Myocyte (in vitro differentiated cells): ENCODE results near the gene PNMT. TPM values are rescaled to one million over a fixed set of nuclear protein-coding genes. Genes with fewer than 3 reads are reported as not detected.
"Not testable (repeated sequence)": the region's sequence is repeated elsewhere in the genome, so short reads cannot be mapped to it uniquely, and the experiment has no call there.

Source experiments
- DNase-seq: peaks from one replicate; pipeline ENCODE4 v3.0.0-alpha.2; 2012; ENCODE audit warnings: low read depth
- total RNA-seq: library from RNA; depleted of rRNA; stranded (reverse); fragments of >200 nt; gene quantifications from 2 replicates; pipeline ENCODE4 v1.2.3, GENCODE V29; 2014

PNMT gene
- total RNA-seq, 1 donor from 2014 or later: 0.96 TPM

DNA sequence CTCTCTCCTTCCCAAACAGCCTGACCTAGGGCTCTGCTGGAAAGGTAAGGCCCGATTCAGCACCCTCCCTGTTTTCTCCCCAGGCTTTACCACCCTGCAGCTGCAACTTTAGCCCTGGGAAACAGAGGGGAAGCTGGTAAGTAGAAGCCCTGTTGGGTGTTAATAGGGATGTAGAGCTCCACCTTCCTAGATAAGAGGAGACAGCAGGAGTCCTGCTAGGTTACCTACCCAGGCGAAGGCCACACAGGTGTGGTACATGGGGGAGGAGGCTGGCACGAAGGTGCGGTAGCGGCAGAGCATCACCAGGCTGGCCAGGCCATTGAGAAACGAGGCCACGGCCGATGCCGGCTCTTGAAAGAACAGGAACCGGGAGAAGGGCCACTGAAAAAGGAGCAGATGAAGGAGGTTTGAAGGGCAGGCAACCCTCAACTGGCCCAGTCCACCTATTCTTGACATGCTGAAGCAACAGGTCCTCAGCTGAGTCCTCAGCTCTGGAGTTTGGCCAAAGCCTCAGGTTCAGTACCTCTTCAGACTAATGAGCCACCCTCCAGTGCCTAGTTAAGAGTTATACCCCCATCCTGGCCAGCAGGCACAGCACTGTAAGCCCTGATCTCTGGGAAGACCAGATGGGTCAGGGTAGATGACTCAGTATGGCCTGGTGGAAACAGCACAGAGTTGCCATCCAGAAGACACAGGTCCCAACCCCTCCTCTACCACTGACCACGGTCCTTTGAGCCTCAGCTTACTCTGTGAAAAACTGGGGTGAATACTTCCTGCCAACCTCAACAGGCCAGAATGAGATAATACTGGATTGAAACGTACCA is 16.3 kb downstream of the PNMT start:
- DNase-seq: no peak

DNA sequence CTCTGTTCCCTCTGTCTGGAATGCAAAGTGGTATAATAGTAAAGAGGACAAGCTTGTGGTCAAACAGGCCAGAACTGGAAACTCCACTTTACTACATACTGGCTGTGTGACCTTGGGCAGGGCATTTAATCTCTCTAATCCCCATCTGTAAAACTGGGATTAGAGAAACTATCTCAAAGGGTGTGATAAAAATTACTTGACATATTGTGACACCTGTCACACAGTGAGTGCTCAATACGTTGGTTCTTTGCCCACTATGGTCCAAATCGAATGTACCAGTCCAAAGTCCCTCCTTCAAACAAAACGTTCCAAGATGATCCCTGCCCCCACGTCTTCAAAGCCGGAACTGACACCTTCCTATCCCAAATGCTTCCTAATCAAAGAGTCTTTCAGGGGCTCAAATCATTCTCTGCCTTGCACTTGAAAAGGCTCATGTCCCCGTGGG is 18.9 kb downstream of the PNMT start:
- DNase-seq: no peak

DNA sequence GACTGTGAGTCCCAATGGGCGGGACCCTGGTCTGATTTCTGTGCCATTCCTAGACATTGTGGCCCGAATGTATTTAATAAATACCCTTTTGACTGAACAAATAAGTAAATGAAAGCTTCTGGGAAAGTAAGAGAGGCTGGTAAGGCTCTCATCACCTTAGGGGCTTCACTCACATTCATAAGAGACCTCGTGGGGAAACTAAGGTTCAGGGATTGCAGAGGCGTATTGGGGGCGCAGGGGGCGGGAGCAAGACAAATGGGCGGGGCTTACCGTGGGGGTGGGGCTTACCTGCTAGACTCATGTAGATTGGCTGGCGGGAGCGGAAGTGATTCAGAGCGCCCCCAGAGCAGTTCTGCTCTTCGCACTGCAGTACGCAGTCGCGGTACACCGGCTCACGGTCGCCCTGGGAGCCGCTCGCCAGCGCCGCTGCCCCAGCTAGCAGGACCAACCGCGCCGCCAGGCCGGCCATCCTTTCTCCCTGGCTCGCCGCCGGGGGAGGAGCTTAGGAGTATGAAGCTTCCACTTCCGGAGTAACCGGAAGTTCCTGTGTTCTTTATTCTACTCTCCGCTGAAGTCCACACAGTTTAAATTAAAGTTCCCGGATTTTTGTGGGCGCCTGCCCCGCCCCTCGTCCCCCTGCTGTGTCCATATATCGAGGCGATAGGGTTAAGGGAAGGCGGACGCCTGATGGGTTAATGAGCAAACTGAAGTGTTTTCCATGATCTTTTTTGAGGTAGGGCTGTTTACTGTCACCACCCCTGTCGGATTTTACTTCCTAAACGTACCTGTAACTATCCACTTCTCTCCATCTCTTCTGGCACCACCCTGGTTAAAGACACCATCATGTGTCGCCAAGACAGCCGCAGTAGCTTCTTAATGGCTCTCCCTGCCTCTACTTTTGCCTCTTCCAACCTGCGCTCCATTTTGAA is 19.6 kb downstream of the PNMT start, which contains the start of gene PGAP3:
Gene PGAP3, minus strand, starts transcription at position 512 of the 929 bp plus-strand sequence. Its CDS starts 43 bp downstream, at position 469.
- DNase-seq: peak; percentile 92

DNA sequence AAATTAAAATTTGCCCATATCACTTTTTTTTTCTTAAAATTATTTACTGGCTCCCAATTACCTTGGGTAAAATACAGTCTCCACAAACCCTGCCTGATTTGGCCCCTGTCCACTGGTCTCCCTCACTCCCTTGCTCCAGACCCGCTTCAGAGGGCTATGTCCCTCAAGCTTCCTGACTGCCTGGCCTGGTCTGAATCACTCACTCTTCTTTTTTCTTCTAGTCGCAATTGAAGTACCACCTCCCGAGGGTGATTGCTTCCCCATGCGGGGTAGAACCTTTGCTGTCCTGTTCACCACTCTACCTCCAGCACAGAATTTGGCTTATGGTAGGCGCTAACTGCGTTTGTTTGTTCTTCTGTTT is 20.2 kb downstream of the PNMT start:
- no peak for DNase-seq

DNA sequence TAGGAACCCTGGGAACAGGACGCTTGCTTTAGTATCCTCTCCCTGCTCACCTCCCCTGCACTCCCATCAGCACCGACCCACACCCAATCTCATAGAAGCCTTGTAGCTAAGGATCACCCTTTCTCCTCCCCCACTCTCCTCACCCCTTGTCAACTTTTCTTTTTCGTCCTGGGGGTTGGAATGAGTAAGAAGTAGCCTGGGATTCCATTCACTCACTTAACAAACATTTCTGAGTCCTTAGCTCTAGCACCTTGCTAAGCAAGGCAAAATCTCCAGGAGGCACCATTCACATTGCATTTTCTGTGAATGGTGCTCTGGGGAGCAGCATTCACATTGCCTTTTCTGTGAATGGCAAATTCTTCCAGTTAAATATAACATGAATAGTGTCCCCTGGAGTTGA is 20.7 kb downstream of the PNMT start:
- DNase-seq: no peak

DNA sequence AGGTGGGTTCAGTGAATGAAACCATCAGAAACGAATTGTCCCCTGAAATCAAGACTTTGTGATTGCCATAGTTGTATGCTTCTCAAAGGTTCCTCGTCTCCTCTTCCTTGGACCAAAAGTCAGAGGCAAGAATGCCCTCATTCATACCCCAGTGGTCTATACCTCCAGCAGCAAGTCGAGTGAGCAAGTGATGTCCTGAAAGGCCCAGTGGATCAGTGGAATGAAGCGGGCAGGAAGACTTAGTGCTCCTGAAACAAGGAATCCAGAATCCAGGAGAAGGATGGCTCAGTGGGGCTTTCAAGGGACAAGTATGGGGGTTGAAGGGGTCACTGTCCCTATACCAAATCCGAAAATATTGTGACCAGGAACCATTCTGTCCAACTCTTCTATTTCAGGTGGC is 26.3 kb downstream of the PNMT start:
- DNase-seq: no peak

DNA sequence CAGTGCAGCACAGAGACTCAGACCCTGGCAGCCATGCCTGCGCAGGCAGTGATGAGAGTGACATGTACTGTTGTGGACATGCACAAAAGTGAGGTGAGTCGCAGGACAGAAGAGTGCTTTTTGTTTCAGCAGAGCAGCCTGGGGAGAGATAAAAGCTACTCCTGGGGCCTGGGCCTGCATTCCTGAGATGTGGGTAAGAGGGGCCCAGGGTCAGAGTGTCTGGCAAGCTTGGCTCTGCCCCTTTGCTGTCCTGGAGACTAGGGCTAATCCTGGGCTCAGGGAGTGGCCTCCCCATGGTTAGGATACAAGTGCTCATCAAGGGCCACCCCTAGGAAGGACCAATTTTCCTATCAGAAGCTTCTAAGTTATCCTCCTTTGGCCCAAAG is 26.8 kb downstream of the PNMT start:
- DNase-seq: no peak

DNA sequence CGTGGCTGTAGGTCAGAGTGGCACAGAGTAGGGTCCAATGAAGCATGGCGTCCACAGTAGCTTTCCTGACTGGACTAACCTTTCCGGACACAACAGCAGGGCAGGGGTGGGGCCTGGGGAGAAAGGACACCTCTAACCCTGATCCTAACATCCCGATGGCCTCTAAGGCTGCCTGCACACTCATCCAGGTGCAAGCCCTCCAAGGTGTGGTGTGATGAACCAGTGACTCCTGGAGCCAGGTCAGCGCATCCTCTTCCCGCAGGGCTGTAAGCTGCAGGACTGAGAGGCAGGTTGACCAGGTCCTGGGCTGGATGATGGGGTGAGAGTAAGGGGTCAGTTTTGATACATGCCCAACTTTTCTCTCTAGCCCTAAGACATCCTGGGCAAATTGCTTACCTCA is 28.5 kb downstream of the PNMT start:
- DNase-seq: no peak

DNA sequence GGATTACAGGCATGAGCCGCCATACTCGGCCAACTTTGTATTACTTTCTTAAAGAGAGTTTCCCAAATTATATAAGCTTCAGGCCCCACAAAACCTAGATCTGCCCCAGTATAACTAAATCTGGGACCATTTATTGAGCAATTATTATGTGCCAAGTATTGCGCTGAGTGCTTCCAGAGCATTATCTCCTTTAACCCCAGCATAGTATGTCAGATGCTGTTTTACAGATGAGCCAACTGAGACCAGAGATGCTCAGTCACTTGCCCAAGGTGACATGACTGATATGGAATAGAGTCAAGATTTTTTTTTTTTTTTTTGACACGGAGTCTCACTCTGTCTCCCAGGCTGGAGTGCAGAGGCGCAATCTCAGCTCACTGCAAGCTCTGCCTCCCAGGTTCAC is 29.7 kb downstream of the PNMT start:
- DNase-seq: no peak

DNA sequence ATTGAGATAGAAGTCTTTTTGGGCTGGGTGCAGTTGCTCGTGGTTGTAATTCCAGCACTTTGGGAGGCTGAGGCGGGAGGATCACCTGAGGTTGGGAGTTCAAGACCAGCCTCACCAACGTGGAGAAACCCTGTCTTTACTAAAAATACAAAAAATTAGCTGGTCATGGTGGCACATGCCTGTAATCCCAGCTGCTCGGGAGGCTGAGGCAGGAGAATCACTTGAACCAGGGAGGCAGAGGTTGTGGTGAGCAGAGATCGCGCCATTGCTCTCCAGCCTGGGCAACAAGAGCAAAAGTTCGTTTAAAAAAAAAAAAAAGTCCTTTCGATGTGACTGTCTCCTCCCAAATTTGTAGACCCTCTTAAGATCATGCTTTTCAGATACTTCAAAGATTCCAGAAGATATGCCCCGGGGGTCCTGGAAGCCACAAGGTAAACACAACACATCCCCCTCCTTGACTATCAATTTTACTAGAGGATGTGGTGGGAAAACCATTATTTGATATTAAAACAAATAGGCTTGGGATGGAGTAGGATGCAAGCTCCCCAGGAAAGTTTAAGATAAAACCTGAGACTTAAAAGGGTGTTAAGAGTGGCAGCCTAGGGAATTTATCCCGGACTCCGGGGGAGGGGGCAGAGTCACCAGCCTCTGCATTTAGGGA is 31.0 kb downstream of the PNMT start:
- DNase-seq: not testable (repeated sequence)

DNA sequence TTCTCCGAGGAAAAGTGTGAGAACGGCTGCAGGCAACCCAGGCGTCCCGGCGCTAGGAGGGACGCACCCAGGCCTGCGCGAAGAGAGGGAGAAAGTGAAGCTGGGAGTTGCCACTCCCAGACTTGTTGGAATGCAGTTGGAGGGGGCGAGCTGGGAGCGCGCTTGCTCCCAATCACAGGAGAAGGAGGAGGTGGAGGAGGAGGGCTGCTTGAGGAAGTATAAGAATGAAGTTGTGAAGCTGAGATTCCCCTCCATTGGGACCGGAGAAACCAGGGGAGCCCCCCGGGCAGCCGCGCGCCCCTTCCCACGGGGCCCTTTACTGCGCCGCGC is 31.5 kb downstream of the PNMT start, which contains the start of gene ERBB2:
Gene ERBB2, plus strand, starts transcription at position 247 of the 330 bp plus-strand sequence. CDS start 175 bp downstream, outside the sequence.
- DNase-seq: peak; percentile 85

DNA sequence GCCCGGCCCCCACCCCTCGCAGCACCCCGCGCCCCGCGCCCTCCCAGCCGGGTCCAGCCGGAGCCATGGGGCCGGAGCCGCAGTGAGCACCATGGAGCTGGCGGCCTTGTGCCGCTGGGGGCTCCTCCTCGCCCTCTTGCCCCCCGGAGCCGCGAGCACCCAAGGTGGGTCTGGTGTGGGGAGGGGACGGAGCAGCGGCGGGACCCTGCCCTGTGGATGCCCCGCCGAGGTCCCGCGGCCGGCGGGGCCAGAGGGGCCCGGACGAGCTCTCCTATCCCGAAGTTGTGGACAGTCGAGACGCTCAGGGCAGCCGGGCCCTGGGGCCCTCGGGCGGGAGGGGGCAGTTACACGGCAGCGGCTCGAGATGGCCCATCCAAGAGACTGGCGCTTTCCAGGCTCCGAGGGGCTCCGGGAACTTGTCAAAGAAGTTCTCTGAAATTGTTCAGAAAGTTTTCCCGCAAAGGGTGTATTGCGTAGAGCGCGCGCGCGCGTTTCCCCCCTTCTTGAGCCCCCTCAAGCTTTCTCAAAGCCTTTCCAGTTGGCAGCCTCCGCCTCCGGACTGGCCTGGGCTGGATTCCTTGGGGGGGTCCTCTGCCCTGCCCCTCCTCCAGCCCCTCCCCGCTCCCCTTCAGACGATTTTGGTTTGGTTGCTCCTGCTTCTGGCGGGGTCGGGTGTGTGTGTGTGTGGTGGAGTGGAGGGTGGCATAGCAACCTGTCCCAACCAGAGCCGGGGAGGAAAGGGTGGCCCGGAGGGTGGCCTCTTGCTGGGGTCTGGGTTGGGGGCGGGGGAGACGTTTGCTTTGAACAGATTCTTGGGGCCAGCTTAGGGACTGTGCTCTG is 32.1 kb downstream of the PNMT start:
- peak; percentile 43 for DNase-seq

DNA sequence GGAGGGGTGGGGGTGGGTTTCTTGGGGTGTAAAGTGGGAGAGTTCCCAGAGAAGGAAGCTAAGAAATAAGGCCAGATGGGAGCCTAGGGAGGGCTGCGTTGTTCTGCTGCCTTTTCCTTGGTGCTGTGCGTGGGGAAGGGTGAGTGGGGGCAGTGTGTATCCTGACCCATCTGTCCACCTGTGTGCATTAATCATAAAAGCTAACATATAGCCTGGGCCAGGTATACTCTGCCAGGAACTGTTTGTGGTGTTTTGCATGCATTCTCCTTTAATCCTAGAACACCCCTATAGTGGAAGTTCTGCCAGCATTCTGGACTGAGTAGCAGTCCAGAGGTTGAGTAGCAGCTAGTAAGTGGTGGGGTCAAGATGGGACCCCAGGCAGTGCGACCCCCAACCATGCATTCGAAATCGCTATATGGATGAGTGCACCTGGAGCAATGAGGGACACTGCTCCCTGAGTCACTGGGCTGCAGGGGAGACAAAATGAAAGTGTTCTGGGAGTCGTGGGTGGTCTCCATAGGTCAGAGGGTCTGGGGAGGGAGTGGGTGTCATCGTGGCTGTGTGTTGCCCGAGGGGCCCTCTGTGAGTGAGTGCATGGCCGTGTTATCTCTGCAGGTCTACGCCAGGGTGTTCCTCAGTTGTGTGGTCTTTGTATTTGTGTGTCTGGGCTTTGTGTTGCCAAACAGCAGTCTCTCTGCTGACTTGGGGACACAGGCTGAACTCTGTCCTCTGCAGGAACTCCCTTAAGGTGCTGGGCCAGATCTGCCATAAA is 32.9 kb downstream of the PNMT start:
- DNase-seq: no peak

DNA sequence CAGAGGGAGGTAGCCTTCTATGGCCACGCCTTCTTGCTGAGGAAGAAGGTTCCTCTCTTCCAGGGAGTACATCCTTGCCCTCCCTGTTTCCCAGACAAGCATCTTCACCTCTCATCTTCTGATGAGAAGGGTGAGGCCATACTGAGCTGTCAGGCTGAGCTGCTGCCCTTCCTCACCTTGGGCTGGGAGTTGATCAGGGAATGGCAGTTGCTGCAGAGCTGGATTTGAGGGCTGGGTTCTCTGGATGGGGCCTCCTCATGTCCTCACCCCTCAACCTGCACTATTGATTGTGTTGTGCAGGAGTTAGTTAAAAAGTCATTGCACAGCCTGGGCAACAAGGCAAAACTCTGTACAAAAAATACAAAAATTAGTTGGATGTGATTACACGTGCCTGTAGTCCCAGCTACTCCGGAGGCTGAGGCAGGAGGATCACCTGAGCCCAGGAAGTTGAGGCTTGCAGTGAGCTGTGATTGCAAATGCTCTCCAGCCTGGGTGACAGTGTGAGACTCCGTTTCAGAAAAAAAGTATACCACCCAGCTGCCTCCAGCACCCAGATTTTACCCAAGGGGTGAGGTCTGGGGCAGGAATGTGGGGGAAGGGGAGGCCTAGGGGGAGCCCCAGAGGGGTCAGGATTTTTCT is 33.6 kb downstream of the PNMT start:
- DNase-seq: no peak

DNA sequence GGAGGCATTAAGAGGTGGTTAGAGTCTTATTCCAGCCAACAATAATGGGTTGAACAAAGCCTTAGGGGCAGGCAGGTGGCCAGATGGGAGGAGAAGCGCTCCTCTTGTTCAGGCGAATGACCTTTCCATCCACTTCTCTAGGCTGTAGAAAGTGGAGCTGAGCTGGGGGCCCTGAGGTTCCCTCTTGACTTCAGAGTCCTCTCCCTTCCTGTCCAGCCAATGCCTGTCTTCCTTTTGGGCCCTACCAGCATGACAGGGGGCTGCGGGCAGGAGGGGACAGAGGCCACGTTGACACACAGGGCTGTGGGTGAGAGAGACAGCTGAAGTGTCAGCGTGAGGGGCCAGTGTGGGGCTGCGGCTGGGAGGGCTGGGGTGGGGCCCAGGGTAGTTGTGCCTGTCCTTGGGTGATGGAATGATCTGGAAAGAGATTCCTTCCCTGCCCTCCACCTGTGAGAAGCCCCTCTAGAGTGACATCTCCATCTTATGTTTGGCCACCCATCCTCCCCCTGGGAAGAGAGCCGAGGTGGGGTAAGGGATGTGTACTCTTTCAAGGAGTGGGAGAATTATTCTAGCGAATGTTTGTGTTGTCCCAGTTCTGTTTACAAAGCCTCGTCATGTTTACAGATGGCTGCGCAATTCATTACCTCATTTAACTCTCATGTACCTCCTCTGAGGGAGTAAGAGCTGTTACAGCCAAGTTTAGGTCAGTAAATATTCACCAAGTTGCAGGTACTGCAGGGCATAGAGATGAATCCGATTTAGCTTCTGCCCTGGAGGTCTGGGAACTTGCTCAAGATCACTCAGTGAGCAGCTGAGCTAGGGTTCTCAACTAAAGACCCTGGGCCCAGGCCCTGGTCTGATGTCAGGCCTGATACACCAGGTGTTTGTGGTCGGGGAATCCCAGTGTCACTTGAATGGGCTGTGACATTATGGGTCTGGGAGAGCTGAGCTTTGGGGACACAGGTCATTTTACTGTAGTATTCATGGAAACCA is 34.9 kb downstream of the PNMT start:
- peak; percentile 91 for DNase-seq

DNA sequence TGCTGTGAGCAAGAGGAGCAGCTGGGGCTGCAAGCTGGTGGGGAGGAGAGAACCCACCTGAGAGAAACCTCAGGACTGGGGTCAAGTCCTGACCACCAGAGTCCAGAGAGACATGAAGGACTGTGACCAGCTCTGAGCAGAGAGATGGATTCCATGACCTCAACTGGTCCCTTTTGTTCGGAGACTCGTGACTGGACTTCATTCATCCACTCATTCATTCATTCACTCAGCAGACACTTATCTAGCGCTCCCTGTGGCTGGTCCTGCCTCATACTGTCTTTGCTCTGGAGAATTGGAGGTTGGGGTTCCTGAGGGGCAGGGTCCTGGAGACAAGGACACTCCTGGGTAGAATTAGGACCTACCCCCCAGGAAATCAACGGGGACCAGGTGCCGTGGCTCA is 35.7 kb downstream of the PNMT start:
- no peak for DNase-seq

DNA sequence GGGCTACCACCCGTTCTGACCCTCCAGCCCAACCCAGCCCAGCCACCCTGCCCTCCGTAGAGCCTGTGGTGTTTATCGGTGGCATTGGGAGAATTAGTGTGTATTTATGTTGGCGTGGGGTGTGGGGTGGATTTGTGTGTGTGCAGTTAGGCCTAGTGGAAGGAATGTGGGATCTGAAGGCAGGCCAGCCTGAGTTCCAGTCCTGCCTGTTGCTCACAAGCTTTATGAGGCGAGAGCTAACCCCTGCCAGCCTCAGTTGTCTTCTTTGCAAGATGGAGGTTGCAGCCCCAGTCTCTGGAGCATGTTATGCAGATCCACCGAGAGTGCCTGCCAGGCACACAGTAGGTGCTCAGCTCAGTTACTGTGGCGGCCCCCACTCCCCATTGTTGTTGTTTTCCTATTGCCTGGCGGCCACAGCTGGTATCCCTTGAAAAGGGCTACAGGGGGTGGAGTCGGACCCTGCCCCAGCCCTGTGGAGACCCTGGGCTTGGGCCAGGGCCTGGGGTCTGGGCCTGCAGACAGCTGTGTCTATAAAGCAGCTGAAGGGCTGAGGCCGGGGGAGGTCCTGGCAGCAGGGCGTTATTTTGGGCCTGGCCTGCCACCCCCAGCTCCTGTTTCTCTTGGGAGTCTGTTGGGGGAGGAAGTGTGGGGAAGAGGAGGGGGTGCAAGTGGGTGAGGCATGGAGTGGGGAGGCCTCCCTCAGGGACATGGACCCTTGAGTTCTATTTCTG is 36.7 kb downstream of the PNMT start:
- peak; percentile 81 for DNase-seq
